Hepatocyte (in vitro differentiated cells): Measurements from ENCODE around the gene C2orf92.

Source experiments
- CTCF ChIP-seq: fragments of 200-600 bp; sonication (generic); IDR thresholded peaks from 2 replicates; pipeline ENCODE4 v1.5.1; 2016; ENCODE audit warnings: antibody characterized with exemption, mild to moderate bottlenecking; ENCODE audit not compliant: poor library complexity
- EZH2 ChIP-seq: fragments of 200-600 bp; sonication (generic); IDR thresholded peaks from 2 replicates; pipeline ENCODE4 v1.6.1; 2016; ENCODE audit warnings: antibody characterized with exemption, mild to moderate bottlenecking, borderline replicate concordance
- EZH2phosphoT487 ChIP-seq: fragments of 200-600 bp; sonication (generic); IDR thresholded peaks from one replicate; pipeline ENCODE4 v1.6.1; 2018; ENCODE audit warnings: antibody characterized with exemption, mild to moderate bottlenecking, low read depth, moderate library complexity; ENCODE audit not compliant: unreplicated experiment, severe bottlenecking

GRCh38 chr2:97739893-97740245 lies 70.4 kb downstream of the C2orf92 start:
- TF ChIP-seq EZH2phosphoT487 (no peak), CTCF (no peak), EZH2 (no peak)
